ENCODE data around the gene MAGI1. TPM values are rescaled to one million over a fixed set of nuclear protein-coding genes. Genes with fewer than 3 reads are reported as not detected.

MAGI1 gene
- total RNA-seq, 1 donor from 2014 or later, result 21.9 TPM

- H3K9me3 Mint-ChIP-seq (ENCODE audit: unreplicated experiment), result no peaks in the 10 kb centered on the region
- TF ChIP-seq CTCF (IDR thresholded peaks at IDR 0.05), result no peak
- H3K27me3 Mint-ChIP-seq (ENCODE audit: unreplicated experiment), result no peaks in the 10 kb centered on the region
- peaks cover 10% of the 10 kb centered on the region for H3K4me1 Mint-ChIP-seq (ENCODE audit: unreplicated experiment)
- DNase-seq (ENCODE audit: extremely low spot score, unreplicated experiment), result no peak
- no peak overlapping the region for H3K27ac Mint-ChIP-seq (ENCODE audit: unreplicated experiment)
- H3K36me3 Mint-ChIP-seq (ENCODE audit: unreplicated experiment), result no peaks in the 10 kb centered on the region
- H3K4me3 Mint-ChIP-seq (ENCODE audit: unreplicated experiment), result no peak overlapping the region
Measured at GRCh38 chr3:65875393-65876027, 163.2 kb downstream of the MAGI1 start.

DNA sequence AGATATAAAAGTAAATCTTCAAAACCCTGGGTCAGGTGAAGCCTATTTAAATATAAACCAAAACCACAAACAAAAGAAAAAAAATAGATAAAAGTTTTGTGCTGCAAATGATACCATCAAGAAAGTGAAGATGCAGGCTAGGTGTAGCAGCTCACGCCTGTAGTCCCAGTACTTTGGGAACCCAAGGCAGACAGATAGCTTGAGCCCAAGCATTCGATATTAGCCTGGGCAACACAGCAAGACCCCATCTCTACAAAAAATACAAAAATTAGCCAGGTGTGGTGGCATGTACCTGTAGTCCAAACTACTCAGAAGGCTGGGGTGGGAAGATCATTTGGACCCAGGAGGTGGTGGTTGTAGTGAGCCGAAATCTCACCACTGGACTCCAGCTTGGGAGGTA lies 164.8 kb downstream of the MAGI1 start:
- Mint-ChIP-seq H3K4me1 (ENCODE audit: unreplicated experiment) (peaks cover 14% of the 10 kb centered on the region), H3K9me3 (ENCODE audit: unreplicated experiment) (no peaks in the 10 kb centered on the region), H3K4me3 (ENCODE audit: unreplicated experiment) (no peak overlapping the region), H3K27ac (ENCODE audit: unreplicated experiment) (no peak overlapping the region), H3K36me3 (ENCODE audit: unreplicated experiment) (no peaks in the 10 kb centered on the region), H3K27me3 (ENCODE audit: unreplicated experiment) (no peaks in the 10 kb centered on the region)
- TF ChIP-seq CTCF (IDR thresholded peaks at IDR 0.05), result no peak
- no peak for DNase-seq (ENCODE audit: extremely low spot score, unreplicated experiment)

GRCh38 chr3:65873028-65873427 lies 165.7 kb downstream of the MAGI1 start:
- no peak overlapping the region for H3K4me3 Mint-ChIP-seq (ENCODE audit: unreplicated experiment)
- no peaks in the 10 kb centered on the region for H3K36me3 Mint-ChIP-seq (ENCODE audit: unreplicated experiment)
- no peaks in the 10 kb centered on the region for H3K27me3 Mint-ChIP-seq (ENCODE audit: unreplicated experiment)
- no peak overlapping the region for H3K27ac Mint-ChIP-seq (ENCODE audit: unreplicated experiment)
- no peak for TF ChIP-seq CTCF (IDR thresholded peaks at IDR 0.05)
- no peak for DNase-seq (ENCODE audit: extremely low spot score, unreplicated experiment)
- peaks cover 16% of the 10 kb centered on the region for H3K4me1 Mint-ChIP-seq (ENCODE audit: unreplicated experiment)
- H3K9me3 Mint-ChIP-seq (ENCODE audit: unreplicated experiment), result no peaks in the 10 kb centered on the region

- no peaks in the 10 kb centered on the region for H3K9me3 Mint-ChIP-seq (ENCODE audit: unreplicated experiment)
- H3K36me3 Mint-ChIP-seq (ENCODE audit: unreplicated experiment), result no peaks in the 10 kb centered on the region
- H3K4me1 Mint-ChIP-seq (ENCODE audit: unreplicated experiment), result peaks cover 16% of the 10 kb centered on the region
- DNase-seq (ENCODE audit: extremely low spot score, unreplicated experiment), result no peak
- no peak overlapping the region for H3K4me3 Mint-ChIP-seq (ENCODE audit: unreplicated experiment)
- TF ChIP-seq CTCF (IDR thresholded peaks at IDR 0.05), result no peak
- no peak overlapping the region for H3K27ac Mint-ChIP-seq (ENCODE audit: unreplicated experiment)
- H3K27me3 Mint-ChIP-seq (ENCODE audit: unreplicated experiment), result no peaks in the 10 kb centered on the region
Measured at GRCh38 chr3:65871305-65872141, 167.2 kb downstream of the MAGI1 start.

- Mint-ChIP-seq H3K4me3 (ENCODE audit: unreplicated experiment) (no peak overlapping the region), H3K4me1 (ENCODE audit: unreplicated experiment) (peaks cover 16% of the 10 kb centered on the region), H3K36me3 (ENCODE audit: unreplicated experiment) (no peaks in the 10 kb centered on the region), H3K27me3 (ENCODE audit: unreplicated experiment) (no peaks in the 10 kb centered on the region), H3K27ac (ENCODE audit: unreplicated experiment) (no peak overlapping the region), H3K9me3 (ENCODE audit: unreplicated experiment) (no peaks in the 10 kb centered on the region)
- DNase-seq (ENCODE audit: extremely low spot score, unreplicated experiment), result no peak
- no peak for TF ChIP-seq CTCF (IDR thresholded peaks at IDR 0.05)
Measured at GRCh38 chr3:65869798-65870197, 168.9 kb downstream of the MAGI1 start.

Data from osteocyte (in vitro differentiated cells).